KMS-11 (cell line): ENCODE results near the gene SOCS2.

Experiments used
- H2AFZ ChIP-seq: fragments of 200-600 bp; sonication (generic); 2 replicates; pipeline ENCODE4 v1.6.1; 2016; ENCODE audit warnings: antibody characterized with exemption, mixed run types, low read depth
- H3K27ac ChIP-seq: fragments of 200-600 bp; sonication (generic); 2 replicates; pipeline ENCODE4 v1.6.1; 2016; ENCODE audit warnings: mild to moderate bottlenecking, mixed run types
- H3K27me3 ChIP-seq: fragments of 200-600 bp; sonication (generic); 2 replicates; pipeline ENCODE4 v1.6.1; 2017; ENCODE audit warnings: mild to moderate bottlenecking, low read depth, mixed run types, moderate library complexity; ENCODE audit not compliant: insufficient read depth
- H3K36me3 ChIP-seq: fragments of 200-600 bp; sonication (generic); 2 replicates; pipeline ENCODE4 v1.6.1; 2017; ENCODE audit warnings: mild to moderate bottlenecking, mixed run types; ENCODE audit not compliant: insufficient read depth
- H3K4me1 ChIP-seq: fragments of 200-600 bp; sonication (generic); 2 replicates; pipeline ENCODE4 v1.6.1; 2016; ENCODE audit warnings: mild to moderate bottlenecking, low read depth, mixed run types; ENCODE audit not compliant: poor library complexity, severe bottlenecking
- H3K4me2 ChIP-seq: fragments of 200-600 bp; sonication (generic); 2 replicates; pipeline ENCODE4 v1.7.0; 2016; ENCODE audit warnings: mild to moderate bottlenecking, mixed run types
- H3K4me3 ChIP-seq: fragments of 200-600 bp; sonication (generic); IDR thresholded peaks from 2 replicates; pipeline ENCODE4 v1.6.1; 2017; ENCODE audit warnings: low read depth, low read length, mixed read lengths; ENCODE audit not compliant: insufficient read depth
- H3K79me2 ChIP-seq: fragments of 200-600 bp; sonication (generic); 2 replicates; pipeline ENCODE4 v1.6.1; 2016; ENCODE audit warnings: low read depth, mixed run types; ENCODE audit not compliant: insufficient read depth
- H3K9ac ChIP-seq: fragments of 200-600 bp; sonication (generic); 2 replicates; pipeline ENCODE4 v1.6.1; 2016; ENCODE audit warnings: mild to moderate bottlenecking, mixed run types
- H4K20me1 ChIP-seq: fragments of 200-600 bp; sonication (generic); 2 replicates; pipeline ENCODE4 v1.6.1; 2016; ENCODE audit warnings: mild to moderate bottlenecking, mixed run types; ENCODE audit not compliant: insufficient read depth
- TF ChIP-seq, protein P1 (sequence below): fragments of 200-600 bp; sonication (generic); conservative IDR thresholded peaks from 2 replicates; pipeline ENCODE4 v1.6.1; 2017; ENCODE audit warnings: low read depth, mild to moderate bottlenecking, antibody characterized with exemption, low read length, moderate library complexity, mixed read lengths

SOCS2 gene

DNA sequence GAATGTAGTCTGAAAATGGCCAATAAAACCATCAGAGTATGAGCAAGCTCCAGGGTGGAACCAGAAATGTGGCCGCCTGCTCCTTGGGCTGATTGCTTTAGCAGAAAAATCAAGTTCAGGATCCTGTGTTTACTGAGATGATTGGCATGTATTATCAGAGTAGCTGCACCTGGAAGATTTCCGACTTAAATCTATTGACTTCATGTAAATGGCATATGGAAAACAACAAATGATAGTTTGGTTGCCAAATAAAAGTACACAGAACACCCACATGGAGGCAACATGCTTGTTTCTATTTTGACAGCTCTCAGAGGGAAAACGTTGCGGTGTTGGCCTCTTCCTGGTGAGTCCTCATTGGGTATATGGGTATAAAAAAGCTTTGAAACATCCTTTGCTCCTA, 31.3 kb downstream of the SOCS2 start:
- H3K27ac ChIP-seq, result no peak overlapping the region
- no peaks in the 10 kb centered on the region for H3K27me3 ChIP-seq
- no peak overlapping the region for H3K9ac ChIP-seq
- H3K4me1 ChIP-seq, result no peaks in the 10 kb centered on the region
- H3K79me2 ChIP-seq, result no peaks in the 10 kb centered on the region
- H3K4me3 ChIP-seq, result no peak overlapping the region
- no peaks in the 10 kb centered on the region for H4K20me1 ChIP-seq
- H2AFZ ChIP-seq, result no peak overlapping the region
- H3K36me3 ChIP-seq, result no peaks in the 10 kb centered on the region
- TF ChIP-seq, protein P1, sequence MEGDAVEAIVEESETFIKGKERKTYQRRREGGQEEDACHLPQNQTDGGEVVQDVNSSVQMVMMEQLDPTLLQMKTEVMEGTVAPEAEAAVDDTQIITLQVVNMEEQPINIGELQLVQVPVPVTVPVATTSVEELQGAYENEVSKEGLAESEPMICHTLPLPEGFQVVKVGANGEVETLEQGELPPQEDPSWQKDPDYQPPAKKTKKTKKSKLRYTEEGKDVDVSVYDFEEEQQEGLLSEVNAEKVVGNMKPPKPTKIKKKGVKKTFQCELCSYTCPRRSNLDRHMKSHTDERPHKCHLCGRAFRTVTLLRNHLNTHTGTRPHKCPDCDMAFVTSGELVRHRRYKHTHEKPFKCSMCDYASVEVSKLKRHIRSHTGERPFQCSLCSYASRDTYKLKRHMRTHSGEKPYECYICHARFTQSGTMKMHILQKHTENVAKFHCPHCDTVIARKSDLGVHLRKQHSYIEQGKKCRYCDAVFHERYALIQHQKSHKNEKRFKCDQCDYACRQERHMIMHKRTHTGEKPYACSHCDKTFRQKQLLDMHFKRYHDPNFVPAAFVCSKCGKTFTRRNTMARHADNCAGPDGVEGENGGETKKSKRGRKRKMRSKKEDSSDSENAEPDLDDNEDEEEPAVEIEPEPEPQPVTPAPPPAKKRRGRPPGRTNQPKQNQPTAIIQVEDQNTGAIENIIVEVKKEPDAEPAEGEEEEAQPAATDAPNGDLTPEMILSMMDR, result no peak
- no peak overlapping the region for H3K4me2 ChIP-seq

DNA sequence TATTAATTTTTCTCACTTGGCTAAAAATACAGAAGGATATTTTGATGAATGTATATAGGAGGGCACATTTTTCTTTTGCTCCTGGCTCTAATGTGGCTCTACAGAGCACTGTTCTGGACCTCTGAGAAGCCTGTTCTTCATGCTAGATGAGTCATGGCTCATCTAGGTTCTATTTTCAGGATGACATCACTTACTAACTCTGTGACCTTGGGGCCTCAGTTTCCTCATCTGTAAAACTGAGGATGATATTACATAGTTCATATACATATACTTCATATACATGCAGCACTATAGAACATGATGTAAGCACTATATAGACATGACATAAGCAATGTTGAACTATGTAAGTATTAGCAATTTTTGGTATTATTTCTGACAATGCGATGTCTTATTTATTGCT, 35.8 kb downstream of the SOCS2 start:
- H3K4me2 ChIP-seq, result no peak overlapping the region

GRCh38 chr12:93609281-93610192, 37.1 kb downstream of the SOCS2 start:
- Histone ChIP-seq H3K36me3 (no peaks in the 10 kb centered on the region), H2AFZ (no peak overlapping the region), H3K27me3 (no peaks in the 10 kb centered on the region), H4K20me1 (no peaks in the 10 kb centered on the region), H3K79me2 (no peaks in the 10 kb centered on the region), H3K27ac (no peak overlapping the region), H3K4me3 (no peak overlapping the region), H3K4me1 (no peaks in the 10 kb centered on the region), H3K4me2 (no peak overlapping the region), H3K9ac (no peak overlapping the region)
- TF ChIP-seq, protein P1, result no peak

More for the DNA sequence above, 35.8 kb downstream of the SOCS2 start:
- Histone ChIP-seq H3K79me2 (no peaks in the 10 kb centered on the region), H2AFZ (no peak overlapping the region), H4K20me1 (no peaks in the 10 kb centered on the region), H3K4me3 (no peak overlapping the region), H3K27me3 (no peaks in the 10 kb centered on the region), H3K27ac (no peak overlapping the region), H3K4me1 (no peaks in the 10 kb centered on the region), H3K9ac (no peak overlapping the region), H3K36me3 (no peaks in the 10 kb centered on the region)
- TF ChIP-seq, protein P1, result no peak

GRCh38 chr12:93612776-93613175, 40.3 kb downstream of the SOCS2 start:
- no peaks in the 10 kb centered on the region for H4K20me1 ChIP-seq
- no peak overlapping the region for H3K4me2 ChIP-seq
- no peaks in the 10 kb centered on the region for H3K36me3 ChIP-seq
- H3K4me3 ChIP-seq, result no peak overlapping the region
- H3K79me2 ChIP-seq, result no peaks in the 10 kb centered on the region
- no peaks in the 10 kb centered on the region for H3K27me3 ChIP-seq
- H3K9ac ChIP-seq, result no peak overlapping the region
- H3K27ac ChIP-seq, result no peak overlapping the region
- TF ChIP-seq, protein P1, result no peak
- H3K4me1 ChIP-seq, result no peaks in the 10 kb centered on the region
- no peak overlapping the region for H2AFZ ChIP-seq
